ENCODE results near the gene SSH2. TPM values are rescaled to one million over a fixed set of nuclear protein-coding genes. Genes with fewer than 3 reads are reported as not detected.

SSH2 gene
- total and polyA plus RNA-seq, 5 donors from 2014 or later: 27.2 to 90.4 (median 38.2) TPM

- Histone ChIP-seq H3K9me3 (ENCODE audit: control insufficient read depth in 2 of 2, low read length in 2 of 2) (no peaks in the 10 kb centered on the region), H3K36me3 (ENCODE audit: control insufficient read depth, insufficient read depth, low read length) (peaks cover 36% of the 10 kb centered on the region), H3K27me3 (ENCODE audit: control insufficient read depth, insufficient read depth, low read length) (no peaks in the 10 kb centered on the region), H3K4me3 (ENCODE audit: low read depth, low read length) (no peak overlapping the region), H3K4me1 (ENCODE audit: control insufficient read depth, insufficient read depth, low read length, poor library complexity, severe bottlenecking) (peaks cover 2% of the 10 kb centered on the region), H3K27ac (ENCODE audit: insufficient read depth, low read length, poor library complexity, severe bottlenecking) (no peak overlapping the region)
- Mint-ChIP-seq H3K4me1 (peaks cover 23 to 61% (median 37%) of the 10 kb centered on the region in 4 donors), H3K27me3 (no peaks in the 10 kb centered on the region), H3K4me3 (no peak overlapping the region), H3K9me3 (no peaks in the 10 kb centered on the region), H3K27ac (peak overlapping the region; percentile 31 to 76 (median 43)), H3K36me3 (peaks cover 23% of the 10 kb centered on the region)
- ATAC-seq (ENCODE audit: low read depth in 2 of 2): no peak
- no peak for DNase-seq
Observed at GRCh38 chr17:29627951-29628350, 302.1 kb downstream of the SSH2 start.

- Mint-ChIP-seq H3K36me3 (peaks cover 7% of the 10 kb centered on the region), H3K4me1 (peaks cover 25 to 65% (median 43%) of the 10 kb centered on the region in 4 donors), H3K9me3 (no peaks in the 10 kb centered on the region), H3K4me3 (peak overlapping the region in 2 of 4 donors; percentile 18 to 55), H3K27ac (peak overlapping the region in 2 of 3 donors; percentile 37 to 89), H3K27me3 (no peaks in the 10 kb centered on the region)
- ATAC-seq (ENCODE audit: low read depth in 2 of 2) (no peak), DNase-seq (no peak)
- Histone ChIP-seq H3K36me3 (ENCODE audit: control insufficient read depth, insufficient read depth, low read length) (peaks cover 9% of the 10 kb centered on the region), H3K4me1 (ENCODE audit: control insufficient read depth, insufficient read depth, low read length, poor library complexity, severe bottlenecking) (peaks cover 17% of the 10 kb centered on the region), H3K27ac (ENCODE audit: insufficient read depth, low read length, poor library complexity, severe bottlenecking) (no peak overlapping the region), H3K27me3 (ENCODE audit: control insufficient read depth, insufficient read depth, low read length) (no peaks in the 10 kb centered on the region), H3K9me3 (ENCODE audit: control insufficient read depth in 2 of 2, low read length in 2 of 2) (no peaks in the 10 kb centered on the region), H3K4me3 (ENCODE audit: low read depth, low read length) (no peak overlapping the region)
Observed at GRCh38 chr17:29625037-29625750, 304.8 kb downstream of the SSH2 start.

DNA sequence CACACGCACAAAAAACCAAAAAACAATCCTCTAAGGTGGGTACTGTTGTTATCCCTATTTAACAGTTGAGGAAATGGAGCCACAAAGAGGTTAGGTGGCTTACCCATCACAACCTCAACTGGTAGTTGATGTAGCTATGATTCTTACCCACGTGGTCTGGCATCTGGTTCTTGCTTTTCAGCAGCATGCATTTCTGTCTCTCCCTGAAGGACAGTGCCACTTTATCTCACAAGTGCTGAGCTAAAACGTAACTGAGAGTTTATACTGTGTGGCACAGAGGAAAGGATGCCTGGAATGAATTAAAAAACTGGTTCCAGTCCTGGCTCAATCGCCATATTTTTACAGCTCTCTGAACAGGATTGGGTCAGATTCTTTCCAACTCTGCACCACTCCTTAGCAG is 305.4 kb downstream of the SSH2 start:
- Histone ChIP-seq H3K4me3 (ENCODE audit: low read depth, low read length) (no peak overlapping the region), H3K4me1 (ENCODE audit: control insufficient read depth, insufficient read depth, low read length, poor library complexity, severe bottlenecking) (peaks cover 17% of the 10 kb centered on the region), H3K9me3 (ENCODE audit: control insufficient read depth in 2 of 2, low read length in 2 of 2) (no peaks in the 10 kb centered on the region), H3K27ac (ENCODE audit: insufficient read depth, low read length, poor library complexity, severe bottlenecking) (no peak overlapping the region), H3K27me3 (ENCODE audit: control insufficient read depth, insufficient read depth, low read length) (no peaks in the 10 kb centered on the region), H3K36me3 (ENCODE audit: control insufficient read depth, insufficient read depth, low read length) (peaks cover 6% of the 10 kb centered on the region)
- H3K27ac Mint-ChIP-seq: peak overlapping the region in 2 of 3 donors; percentile 9 to 37
- peak in 1 of 2 donors; percentile 17 for ATAC-seq (ENCODE audit: low read depth in 2 of 2)
- no peaks in the 10 kb centered on the region for H3K27me3 Mint-ChIP-seq
- DNase-seq: no peak
- peaks cover 21 to 66% (median 40%) of the 10 kb centered on the region in 4 donors for H3K4me1 Mint-ChIP-seq
- peak overlapping the region in 2 of 4 donors; percentile 19 to 72 for H3K4me3 Mint-ChIP-seq
- no peaks in the 10 kb centered on the region for H3K9me3 Mint-ChIP-seq
- peaks cover 7% of the 10 kb centered on the region for H3K36me3 Mint-ChIP-seq

DNA sequence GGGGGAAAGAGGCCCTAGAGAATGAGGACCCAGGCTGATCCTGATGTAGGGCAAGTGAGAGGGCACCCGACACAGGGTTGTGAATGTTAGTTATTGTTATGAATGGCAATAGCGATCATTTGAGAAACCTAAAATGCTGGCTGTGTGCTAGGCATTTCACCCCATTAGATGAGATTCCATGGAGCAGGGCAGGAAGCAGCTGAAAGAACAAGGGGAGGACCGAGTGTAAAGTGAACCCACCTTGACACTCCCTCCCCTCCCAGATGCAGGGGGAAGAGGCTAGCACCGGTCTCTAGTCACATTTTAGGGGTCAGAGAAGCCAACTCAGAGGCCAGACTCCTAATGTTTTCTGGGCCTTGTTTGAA is 306.8 kb downstream of the SSH2 start:
- Mint-ChIP-seq H3K4me1 (peaks cover 14 to 56% (median 35%) of the 10 kb centered on the region in 4 donors), H3K27ac (peak overlapping the region in 2 of 3 donors; percentile 22 to 37), H3K9me3 (no peaks in the 10 kb centered on the region), H3K36me3 (no peaks in the 10 kb centered on the region), H3K27me3 (no peaks in the 10 kb centered on the region), H3K4me3 (peak overlapping the region; percentile 84 to 90 (median 86))
- Histone ChIP-seq H3K27ac (ENCODE audit: insufficient read depth, low read length, poor library complexity, severe bottlenecking) (no peak overlapping the region), H3K9me3 (ENCODE audit: control insufficient read depth in 2 of 2, low read length in 2 of 2) (no peaks in the 10 kb centered on the region), H3K27me3 (ENCODE audit: control insufficient read depth, insufficient read depth, low read length) (no peaks in the 10 kb centered on the region), H3K4me1 (ENCODE audit: control insufficient read depth, insufficient read depth, low read length, poor library complexity, severe bottlenecking) (peaks cover 19% of the 10 kb centered on the region), H3K36me3 (ENCODE audit: control insufficient read depth, insufficient read depth, low read length) (no peaks in the 10 kb centered on the region), H3K4me3 (ENCODE audit: low read depth, low read length) (no peak overlapping the region)
- DNase-seq (no peak), ATAC-seq (ENCODE audit: low read depth in 2 of 2) (no peak)

DNA sequence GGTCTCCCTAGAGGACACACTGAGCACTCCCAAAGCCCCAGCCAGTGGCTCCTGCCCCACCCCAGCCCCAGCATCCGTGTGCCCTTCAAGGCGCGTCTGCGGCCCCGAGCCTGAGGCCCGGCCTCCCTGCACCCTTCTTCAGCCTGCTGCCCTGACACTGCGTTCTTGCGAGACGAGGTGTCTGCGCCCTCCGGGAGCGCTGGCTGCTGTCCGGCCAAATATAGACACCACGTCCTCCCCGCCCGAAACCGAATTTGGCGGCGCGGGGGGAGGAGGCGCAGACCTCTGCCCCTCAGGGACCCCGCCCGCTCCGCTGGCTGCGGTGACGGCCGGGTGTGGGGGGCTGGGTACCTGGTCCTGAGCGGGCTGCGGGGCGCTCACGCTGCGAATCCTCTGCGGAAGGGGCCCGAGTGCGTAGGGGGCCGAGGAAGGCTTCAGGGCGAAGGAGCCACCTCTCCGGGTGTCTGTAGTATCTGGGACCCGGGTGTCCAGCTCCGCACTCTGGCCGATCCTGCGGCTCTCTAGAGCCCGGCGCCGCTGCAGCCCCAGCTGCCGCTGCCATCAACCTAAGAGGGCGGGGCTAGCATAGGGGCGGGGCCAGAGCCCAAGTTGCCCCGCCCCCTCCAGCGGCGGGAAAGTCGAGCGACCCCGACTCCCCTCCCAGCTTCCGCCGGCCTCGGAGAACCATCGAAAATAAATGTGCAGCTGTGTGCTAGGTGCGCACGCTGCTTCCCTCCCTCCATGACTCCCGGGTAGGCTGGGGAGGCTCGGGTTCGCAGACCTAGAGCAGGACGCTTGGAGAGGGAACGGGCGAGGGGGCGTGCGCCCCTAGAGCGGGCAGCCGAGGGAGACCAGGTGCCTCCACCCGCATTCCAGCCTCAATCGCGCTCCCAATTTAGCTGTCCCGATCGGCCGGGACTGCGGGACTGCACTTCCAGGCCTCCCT is 307.4 kb downstream of the SSH2 start, which contains the start of gene CORO6:
CORO6 (minus strand) TSS at position 576 of the 946 bp plus-strand sequence. CDS start 1,491 bp downstream, outside the sequence.
- H3K36me3 Mint-ChIP-seq: no peaks in the 10 kb centered on the region
- no peaks in the 10 kb centered on the region for H3K9me3 Mint-ChIP-seq
- peaks cover 14 to 56% (median 32%) of the 10 kb centered on the region in 4 donors for H3K4me1 Mint-ChIP-seq
- H3K4me3 Mint-ChIP-seq: peak within 1 kb of the TSS; percentile 84 to 90 (median 86)
- peak; percentile 56 to 66 (median 62) for DNase-seq
- H3K4me3 ChIP-seq (ENCODE audit: low read depth, low read length): peak within 1 kb of the TSS; percentile 19
- peak within 1 kb of the TSS; percentile 14 for H3K27ac ChIP-seq (ENCODE audit: insufficient read depth, low read length, poor library complexity, severe bottlenecking)
- H3K27me3 ChIP-seq (ENCODE audit: control insufficient read depth, insufficient read depth, low read length): no peaks in the 10 kb centered on the region
- H3K9me3 ChIP-seq (ENCODE audit: control insufficient read depth in 2 of 2, low read length in 2 of 2): no peaks in the 10 kb centered on the region
- peaks cover 25% of the 10 kb centered on the region for H3K4me1 ChIP-seq (ENCODE audit: control insufficient read depth, insufficient read depth, low read length, poor library complexity, severe bottlenecking)
- no peaks in the 10 kb centered on the region for H3K36me3 ChIP-seq (ENCODE audit: control insufficient read depth, insufficient read depth, low read length)
- no peaks in the 10 kb centered on the region for H3K27me3 Mint-ChIP-seq
- peak within 1 kb of the TSS; percentile 37 to 86 (median 46) for H3K27ac Mint-ChIP-seq
- peak; percentile 41 to 47 for ATAC-seq (ENCODE audit: low read depth in 2 of 2)

DNA sequence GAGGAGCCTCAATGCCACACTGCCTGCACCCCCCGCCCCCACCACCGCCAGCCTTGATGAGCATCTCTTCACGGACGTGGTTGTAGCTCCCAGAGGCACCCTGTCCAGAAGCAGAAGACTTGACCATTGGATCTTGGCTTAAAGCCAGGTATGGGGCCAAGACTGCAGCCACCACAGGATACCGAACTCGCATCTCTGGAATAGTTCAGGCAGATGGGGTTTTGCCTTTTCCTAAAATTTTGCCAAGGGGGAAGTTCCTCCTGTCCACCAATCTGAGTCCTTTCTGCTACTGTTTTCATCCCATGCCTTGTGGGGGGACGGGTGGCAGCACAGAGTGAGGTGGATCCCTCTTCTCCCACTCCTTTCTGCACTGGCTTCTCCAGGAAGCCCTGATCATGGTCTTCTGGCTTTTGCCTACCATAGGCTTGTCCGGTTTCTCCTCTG is 308.3 kb downstream of the SSH2 start:
- peak overlapping the region; percentile 83 to 90 (median 84) for H3K4me3 Mint-ChIP-seq
- H3K27ac Mint-ChIP-seq: peak overlapping the region in 2 of 3 donors; percentile 28 to 46
- H3K27ac ChIP-seq (ENCODE audit: insufficient read depth, low read length, poor library complexity, severe bottlenecking): no peak overlapping the region
- H3K36me3 ChIP-seq (ENCODE audit: control insufficient read depth, insufficient read depth, low read length): no peaks in the 10 kb centered on the region
- no peak for DNase-seq
- no peak overlapping the region for H3K4me3 ChIP-seq (ENCODE audit: low read depth, low read length)
- peaks cover 34% of the 10 kb centered on the region for H3K4me1 ChIP-seq (ENCODE audit: control insufficient read depth, insufficient read depth, low read length, poor library complexity, severe bottlenecking)
- no peak for ATAC-seq (ENCODE audit: low read depth in 2 of 2)
- H3K27me3 Mint-ChIP-seq: peaks cover 5% of the 10 kb centered on the region
- H3K36me3 Mint-ChIP-seq: no peaks in the 10 kb centered on the region
- H3K27me3 ChIP-seq (ENCODE audit: control insufficient read depth, insufficient read depth, low read length): no peaks in the 10 kb centered on the region
- H3K4me1 Mint-ChIP-seq: peaks cover 8 to 54% (median 32%) of the 10 kb centered on the region in 4 donors
- H3K9me3 Mint-ChIP-seq: no peaks in the 10 kb centered on the region
- no peaks in the 10 kb centered on the region for H3K9me3 ChIP-seq (ENCODE audit: control insufficient read depth in 2 of 2, low read length in 2 of 2)

DNA sequence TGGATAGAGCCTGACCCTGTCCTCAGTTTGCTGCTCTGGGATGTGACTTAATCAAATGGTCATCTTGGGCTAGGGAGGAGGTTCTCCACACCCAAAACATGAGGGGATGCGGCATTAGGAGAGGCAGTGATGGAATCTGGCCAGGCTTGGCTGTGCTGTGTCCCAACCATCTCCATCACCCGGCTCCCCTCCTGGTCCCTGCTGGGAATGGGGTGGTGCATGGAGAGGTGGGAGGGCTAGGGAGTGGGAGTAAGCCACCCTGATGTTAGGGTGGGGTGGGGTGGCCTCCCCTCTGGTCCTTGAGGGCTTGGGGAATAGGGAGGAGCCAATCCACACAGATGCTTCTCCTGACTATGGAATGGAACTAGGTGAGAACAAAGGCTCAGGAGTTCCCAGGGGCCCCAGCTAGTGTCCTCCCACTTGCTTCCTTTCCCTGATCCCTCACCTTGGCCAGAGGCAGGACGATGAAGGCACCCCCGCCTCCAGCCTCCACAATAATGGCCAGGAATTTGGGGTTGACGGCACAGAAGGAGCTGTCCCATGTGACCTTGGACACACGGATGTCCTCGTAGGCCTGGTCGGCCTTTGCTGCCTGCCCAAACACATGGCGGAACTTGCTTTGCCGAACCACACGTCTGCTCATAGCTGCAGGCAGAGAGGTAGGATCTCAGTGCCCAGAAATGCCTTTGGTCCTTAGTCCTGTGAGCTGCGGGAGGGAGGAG is 309.1 kb downstream of the SSH2 start:
- Histone ChIP-seq H3K4me3 (ENCODE audit: low read depth, low read length) (no peak overlapping the region), H3K36me3 (ENCODE audit: control insufficient read depth, insufficient read depth, low read length) (no peaks in the 10 kb centered on the region), H3K27me3 (ENCODE audit: control insufficient read depth, insufficient read depth, low read length) (no peaks in the 10 kb centered on the region), H3K9me3 (ENCODE audit: control insufficient read depth in 2 of 2, low read length in 2 of 2) (no peaks in the 10 kb centered on the region), H3K4me1 (ENCODE audit: control insufficient read depth, insufficient read depth, low read length, poor library complexity, severe bottlenecking) (peaks cover 42% of the 10 kb centered on the region), H3K27ac (ENCODE audit: insufficient read depth, low read length, poor library complexity, severe bottlenecking) (no peak overlapping the region)
- H3K4me3 Mint-ChIP-seq: peak overlapping the region; percentile 66 to 85 (median 72)
- H3K27ac Mint-ChIP-seq: no peak overlapping the region
- no peaks in the 10 kb centered on the region for H3K36me3 Mint-ChIP-seq
- H3K9me3 Mint-ChIP-seq: no peaks in the 10 kb centered on the region
- no peak for ATAC-seq (ENCODE audit: low read depth in 2 of 2)
- peaks cover 5 to 57% (median 35%) of the 10 kb centered on the region in 4 donors for H3K4me1 Mint-ChIP-seq
- no peak for DNase-seq
- H3K27me3 Mint-ChIP-seq: peaks cover 7% of the 10 kb centered on the region

Data from CD4-positive, CD25-positive, alpha-beta regulatory T cell (primary cell).